HG03565 (cell line): ENCODE measurements around the gene ARHGAP6.
"Not testable (repeated sequence)": the region's sequence is repeated elsewhere in the genome, so short reads cannot be mapped to it uniquely, and the experiment has no call there.

Experiments
- ATAC-seq: cut with Tn5 transposase; IDR thresholded peaks from one replicate; pipeline ENCODE4 v1.9.1; 2021; ENCODE audit warnings: mild to moderate bottlenecking, moderate library complexity; ENCODE audit not compliant: unreplicated experiment

The ARHGAP6 gene

DNA sequence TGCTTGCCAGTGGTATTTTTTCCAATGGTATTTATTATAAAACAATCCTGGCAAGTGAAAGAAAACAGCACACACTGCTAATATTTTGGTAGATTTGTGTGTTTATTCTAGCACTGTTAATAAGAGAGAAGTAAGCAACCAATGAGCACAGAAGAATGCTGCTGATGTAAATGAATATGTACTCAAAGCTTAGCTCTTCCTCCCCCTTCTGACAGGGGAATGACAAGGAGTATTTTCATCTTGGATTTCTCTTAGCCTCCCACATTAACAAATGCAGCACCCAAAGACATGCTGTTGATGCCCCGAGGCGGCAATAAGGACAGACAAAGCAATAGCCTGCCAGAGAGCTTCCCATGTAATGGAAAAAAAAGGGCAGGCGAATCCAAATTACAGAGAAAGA lies 18.6 kb downstream of the ARHGAP6 start:
- no peak for ATAC-seq

DNA sequence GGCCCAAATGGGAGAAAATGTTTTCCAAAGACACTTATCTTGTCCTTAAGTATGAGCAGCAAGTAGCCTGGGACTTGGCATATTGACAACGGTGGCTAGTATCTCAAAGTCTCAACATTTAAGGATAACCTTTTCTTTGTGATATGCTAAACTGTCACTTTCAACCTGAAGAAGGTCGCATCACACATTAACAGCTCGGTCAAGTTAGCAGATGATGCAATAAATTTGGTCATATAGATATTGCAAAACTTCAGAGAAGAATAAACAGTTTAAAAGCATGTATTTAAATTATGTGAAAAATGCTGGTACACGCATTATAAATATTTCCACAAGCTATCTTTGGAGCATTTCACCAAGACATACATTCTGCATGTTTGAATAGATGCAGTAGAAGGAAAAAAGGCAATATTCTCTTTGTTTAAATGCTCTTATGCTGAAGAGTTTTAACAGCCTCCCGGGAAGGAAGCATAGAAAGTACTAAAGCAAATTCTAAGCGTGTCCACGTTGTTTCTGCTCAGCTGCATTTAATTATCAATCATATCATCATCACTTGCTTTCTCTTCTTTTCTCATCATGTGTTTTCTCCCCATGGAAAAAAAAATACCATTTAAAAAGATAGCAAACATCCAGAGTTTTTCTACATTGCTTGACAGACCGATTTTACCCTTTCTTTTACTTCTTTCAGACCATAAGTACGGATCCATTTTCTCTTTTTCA lies 24.2 kb downstream of the ARHGAP6 start:
- ATAC-seq = no peak

DNA sequence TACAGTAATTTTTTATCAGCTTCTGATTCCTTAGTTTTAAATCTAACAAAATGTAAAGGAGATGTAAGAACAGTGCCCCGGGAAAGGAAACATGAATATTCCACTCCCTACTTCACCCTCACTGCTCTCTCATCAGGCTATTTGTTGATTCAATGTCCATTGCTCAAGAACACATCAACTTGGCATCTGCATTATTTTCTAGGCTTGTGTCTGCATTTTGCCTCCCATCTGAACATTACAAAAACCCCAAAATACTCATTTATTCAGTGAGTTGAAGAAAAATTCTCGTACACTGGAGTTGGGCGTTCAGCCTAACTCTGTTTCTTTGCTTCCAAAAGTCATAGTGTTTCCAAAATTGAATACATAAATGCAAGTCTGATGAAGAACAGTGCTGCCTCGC lies 25.6 kb downstream of the ARHGAP6 start:
- ATAC-seq = no peak

DNA sequence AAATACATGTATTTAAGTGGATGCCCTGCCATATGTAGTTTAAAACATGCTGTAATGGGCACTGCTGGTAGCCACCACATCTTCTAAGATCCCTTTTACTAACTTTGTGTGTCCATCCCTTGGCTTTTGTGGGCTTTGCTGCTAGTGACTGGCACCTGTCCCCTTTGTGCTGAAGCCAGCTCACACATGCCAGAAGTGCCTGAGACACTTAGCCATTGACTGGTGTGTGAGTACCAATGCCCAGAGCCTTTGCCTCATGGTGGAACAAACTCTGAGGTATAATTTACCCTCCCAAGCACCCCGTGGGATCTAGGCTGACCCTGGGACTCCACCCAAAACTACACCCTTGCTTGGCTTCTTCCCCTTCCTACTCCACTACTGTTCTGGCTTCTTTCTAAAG lies 33.0 kb downstream of the ARHGAP6 start:
- ATAC-seq = no peak

DNA sequence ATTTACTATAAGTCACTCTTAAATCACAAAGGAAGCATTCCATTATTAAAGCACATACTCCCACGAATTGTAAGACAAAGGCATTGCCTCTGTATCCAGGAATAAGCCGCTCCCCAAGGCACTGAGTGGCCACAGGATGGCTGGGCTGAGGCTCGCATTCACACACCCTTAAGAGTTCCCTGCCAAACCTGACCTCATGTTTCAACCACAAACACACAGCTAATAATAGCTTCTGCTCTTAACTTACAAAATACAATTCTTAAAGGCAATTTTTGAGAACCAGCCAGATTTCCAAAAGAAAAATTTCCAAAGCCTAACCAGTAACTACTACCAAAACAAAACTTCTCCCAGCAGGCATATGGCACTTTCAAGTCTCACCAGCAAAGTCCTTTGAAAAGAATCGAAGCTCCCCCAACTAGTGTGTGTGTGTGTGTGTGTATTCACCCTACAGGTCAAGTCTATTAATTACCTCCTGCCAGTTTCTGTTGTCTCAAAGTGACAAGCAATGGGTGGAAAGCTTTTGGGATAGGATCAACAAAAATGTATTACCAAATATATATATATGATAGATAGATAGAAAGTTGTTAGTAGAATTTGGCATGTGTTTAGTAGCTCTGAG lies 36.0 kb downstream of the ARHGAP6 start:
- ATAC-seq = peak; percentile 54

DNA sequence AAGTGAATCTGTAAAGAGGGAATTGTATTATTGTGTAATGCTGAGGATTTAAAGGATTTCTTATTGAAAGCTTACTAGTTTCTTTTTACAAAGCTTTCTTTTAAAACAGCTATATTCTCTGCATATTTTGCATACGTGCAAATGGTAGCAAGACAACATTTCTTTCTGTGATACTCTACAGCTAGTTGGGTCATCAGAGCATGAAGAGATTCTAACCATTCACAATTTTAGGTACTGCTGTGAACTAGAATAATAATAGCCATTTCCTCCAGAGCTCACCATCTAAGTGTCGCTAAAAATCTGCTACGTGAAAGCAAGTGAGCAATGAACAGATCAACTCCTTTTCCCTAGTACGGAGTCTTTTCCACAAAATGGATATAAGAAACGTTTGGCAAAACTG lies 37.3 kb downstream of the ARHGAP6 start:
- no peak for ATAC-seq

DNA sequence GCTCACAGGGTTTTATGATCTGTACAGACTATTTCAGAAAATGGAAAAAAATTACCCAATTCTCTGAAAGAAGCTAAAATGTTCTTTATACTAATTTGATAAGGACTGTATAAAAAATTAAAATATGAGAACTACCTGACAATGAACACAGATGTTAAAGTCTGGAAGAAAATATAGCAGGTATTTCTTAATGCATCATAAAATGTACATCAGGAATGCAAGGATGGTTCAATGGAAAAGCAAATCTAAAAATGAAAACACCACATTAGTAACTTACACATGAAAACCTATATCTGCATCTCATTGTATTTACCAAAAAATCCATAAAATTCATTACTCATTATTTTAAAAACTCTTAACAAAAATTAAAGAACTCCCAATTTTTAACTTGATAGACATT lies 39.4 kb downstream of the ARHGAP6 start:
- no peak for ATAC-seq

DNA sequence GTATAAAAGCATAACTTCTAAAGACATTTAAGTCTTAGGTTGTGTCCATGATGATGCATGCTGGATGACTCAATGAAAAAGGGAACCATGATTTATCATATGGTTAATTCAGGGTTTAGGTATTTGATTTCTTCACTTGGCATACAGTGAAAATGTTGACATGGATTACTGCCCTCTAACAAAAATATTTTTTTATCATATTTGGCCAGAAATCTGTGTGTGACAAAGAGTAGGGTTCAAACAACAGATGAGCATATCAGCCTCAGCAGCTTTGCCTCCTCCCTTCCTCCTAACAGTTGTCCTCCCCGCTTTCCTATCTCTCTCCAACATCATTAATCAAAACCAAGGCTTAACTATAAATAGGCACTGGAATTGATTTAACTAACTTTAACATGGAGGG lies 46.3 kb downstream of the ARHGAP6 start:
- no peak for ATAC-seq

DNA sequence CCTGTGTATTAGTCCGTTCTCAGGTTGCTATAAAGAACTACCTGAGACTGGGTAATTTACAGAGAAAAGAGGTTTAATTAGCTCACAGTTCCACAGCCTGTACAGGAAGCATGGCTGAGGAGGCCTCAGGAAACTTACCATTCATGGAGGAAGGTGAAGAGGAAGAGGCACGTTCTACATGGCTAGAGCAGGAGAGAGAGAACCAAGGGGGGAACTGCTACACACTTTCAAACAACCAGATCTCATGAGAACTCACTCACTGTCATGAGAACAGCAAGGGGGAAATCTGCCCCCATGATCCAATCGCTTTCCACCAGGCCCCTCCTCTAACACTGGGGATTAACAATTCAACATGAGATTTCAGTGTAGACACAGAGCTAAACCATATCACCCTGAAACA lies 51.5 kb downstream of the ARHGAP6 start:
- not testable (repeated sequence) for ATAC-seq

DNA sequence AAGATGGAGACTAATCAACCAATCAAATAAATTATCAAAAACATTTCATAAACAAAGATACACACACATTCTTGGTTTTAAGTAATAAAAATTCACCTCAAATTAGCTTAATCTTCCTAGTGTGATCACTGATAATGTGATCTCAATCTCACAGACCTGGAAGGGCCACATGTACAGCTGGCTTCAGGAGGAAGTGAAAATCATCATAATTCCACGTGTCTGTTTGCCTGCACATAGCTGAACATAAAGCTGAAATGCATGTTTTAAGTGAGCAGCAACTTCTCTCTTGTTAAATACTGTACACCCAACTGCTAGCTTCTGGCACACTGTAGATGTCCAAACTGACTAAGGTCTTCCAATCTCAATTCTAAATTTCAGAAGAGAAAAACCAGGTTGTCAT lies 53.8 kb downstream of the ARHGAP6 start:
- no peak for ATAC-seq

DNA sequence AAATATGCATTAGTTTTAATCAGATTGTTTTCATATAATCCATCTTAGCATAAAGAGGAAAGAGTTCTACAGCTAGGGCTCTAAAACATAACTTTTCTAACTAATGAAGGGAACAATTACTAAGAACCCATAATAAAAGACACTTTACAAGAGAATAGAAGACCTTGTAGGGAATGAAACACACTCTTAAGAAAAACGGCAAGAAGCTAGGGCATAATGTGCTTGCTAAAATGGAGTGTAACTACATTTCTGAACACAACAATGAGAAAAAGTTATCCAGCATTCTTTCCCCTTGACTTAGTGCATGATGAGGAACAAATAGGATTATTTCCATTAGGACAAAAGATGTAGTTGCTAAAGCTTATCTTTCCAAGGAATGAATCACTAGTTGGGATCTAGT lies 54.6 kb downstream of the ARHGAP6 start:
- no peak for ATAC-seq

DNA sequence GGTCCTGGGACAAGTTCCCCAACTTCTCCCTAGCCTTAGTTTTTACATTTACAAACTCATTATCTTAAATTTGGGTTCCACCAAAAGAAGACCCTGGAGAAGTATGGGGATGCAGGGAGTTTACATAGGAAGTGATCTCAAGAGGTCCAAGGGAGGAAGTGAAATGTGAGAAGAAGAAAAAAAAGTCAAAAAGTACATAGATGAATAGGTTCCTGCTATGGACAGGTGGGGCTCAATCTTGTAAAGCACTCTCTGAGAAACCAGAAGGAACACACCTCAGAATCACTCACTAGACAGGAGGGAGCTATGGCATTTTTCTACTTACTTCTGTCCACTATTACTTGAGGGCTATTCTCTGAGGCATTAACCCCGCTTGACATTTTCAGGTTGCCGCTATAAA lies 56.6 kb downstream of the ARHGAP6 start:
- no peak for ATAC-seq

DNA sequence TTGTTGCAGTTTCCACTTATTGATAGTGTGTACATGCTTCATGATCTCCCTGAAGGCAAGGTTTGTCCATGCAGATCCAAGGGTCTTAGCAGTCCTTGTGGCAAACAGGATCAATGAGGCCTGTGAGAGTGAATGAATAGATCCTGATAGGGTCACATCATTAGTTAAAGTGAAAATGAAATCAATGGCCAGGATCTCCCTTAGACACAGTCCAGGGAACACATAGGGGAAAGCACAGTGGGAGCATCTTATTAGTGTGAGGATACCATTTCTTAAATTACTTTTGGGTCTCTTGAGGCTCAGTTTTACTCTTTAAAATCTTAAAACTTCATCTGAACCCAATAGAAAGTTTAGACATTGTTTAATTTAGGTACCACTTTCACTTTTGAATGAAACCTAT lies 59.3 kb downstream of the ARHGAP6 start:
- no peak for ATAC-seq

DNA sequence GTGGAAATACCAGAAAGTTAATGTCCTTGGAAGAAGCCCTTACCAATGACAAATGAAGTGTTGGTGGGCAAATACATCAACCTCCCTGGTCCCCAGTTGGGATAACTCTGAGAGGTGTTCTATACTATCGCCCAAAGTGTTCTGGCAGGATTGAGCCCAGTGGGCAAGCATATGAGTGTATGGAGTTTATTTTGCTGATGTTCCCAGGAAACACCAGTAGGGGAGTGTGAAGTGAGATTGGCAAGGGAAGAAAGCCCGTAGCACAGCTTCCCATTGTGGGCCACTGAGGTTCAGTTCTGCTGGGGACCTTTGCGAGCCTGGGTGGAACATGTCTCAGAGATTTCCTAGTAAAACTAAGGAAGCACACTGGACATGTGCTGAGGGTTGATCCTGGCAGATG lies 65.1 kb downstream of the ARHGAP6 start:
- no peak for ATAC-seq

DNA sequence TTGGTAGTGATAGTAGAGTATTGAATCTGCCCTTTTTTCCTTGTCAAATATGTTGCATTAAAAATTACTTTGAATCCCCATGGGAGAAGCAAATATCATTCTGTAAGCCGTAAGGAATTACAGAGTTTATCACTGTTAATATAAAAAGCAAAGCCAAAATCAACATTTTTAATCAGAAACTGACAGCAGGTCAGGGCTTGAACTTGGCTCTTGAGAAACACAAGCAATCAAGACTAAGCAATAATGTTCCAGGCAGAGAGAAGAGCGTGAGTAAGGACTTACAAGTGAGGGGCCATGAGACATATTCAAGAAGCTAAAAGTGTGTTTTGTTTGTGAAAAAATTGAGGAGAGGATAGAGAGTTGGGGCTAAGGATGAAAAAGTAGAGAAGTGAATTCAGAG lies 68.2 kb downstream of the ARHGAP6 start:
- ATAC-seq = no peak

DNA sequence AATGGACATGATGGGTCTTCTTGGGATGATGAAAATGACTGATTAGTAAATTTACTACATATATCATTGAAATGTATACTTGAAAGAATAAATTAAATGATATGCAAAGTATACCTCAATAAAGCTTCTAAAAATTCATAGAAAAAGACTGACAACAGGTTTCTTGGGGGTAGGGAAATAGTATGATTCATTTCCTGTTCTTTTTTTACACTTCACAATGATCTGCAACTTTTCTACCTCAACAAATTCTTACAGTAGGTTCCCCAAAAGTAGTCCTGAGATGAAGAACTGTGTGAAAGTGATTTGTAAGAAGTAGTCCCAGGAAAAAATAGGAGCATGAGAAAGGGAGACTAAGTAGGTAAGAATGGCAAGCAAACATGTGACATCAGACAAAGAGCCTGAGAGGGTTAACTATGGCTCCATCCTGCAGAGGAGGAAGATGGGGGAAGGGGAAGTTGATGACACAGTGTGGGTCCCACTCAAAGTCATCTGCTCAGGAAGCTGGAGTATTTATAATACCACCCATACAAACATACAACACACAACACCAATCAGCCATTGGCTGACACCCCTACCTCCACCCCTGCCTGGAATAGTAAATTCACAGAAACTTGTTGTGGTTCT lies 73.9 kb downstream of the ARHGAP6 start:
- no peak for ATAC-seq

DNA sequence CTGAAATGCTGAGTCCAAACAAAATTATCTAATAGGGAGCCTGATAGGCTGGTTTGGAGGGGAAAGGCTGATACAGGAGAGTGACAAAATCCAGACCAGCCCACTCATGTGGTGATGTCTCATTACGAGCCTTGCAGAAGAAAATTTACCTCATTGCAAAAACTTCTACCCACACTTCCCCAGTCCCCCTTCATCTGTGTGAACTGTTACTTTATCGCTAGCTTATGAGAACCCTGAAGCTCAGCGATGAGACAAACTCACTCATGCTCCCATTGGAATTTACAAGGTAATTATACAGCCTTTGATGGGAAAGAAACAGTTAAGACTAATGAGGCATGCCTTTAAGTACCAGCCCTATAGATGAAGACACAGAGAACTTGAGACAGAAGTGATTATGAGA lies 76.1 kb downstream of the ARHGAP6 start:
- ATAC-seq = no peak

DNA sequence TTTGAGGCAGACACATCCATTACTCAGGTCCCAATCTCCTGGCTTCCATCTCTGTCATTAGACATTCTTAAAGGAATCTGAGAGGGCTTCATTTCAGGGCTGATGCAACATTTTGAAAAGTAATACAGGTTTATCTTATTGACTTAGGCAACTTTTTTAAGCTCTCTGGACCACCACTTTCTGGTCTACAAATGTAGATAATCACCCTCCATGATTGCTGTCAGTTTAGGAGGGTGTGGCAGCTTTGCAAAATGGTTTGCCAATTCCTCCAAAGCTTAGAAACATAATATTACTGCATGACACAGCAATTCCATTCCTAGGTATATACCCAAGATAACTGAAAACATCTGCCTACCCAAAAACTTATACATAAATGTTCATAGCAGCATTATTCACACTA lies 77.6 kb downstream of the ARHGAP6 start:
- ATAC-seq = no peak

DNA sequence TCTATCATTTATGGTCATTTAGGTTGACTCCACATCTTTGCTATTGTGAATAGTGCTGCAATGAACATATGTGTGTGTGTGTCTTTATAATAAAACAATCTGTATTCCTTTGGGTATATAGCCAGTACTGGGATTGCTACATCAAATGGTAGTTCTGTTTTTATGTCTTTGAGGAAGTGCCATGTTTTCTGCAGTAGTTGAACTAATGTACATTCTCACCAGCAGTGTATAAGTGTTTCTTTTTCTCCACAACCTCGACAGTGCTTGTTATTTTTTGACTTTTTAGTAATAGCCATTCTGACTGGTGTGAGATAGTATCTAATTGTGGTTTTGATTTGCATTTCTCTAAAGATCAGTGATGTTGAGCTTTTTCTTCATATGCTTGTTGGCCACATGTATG lies 80.5 kb downstream of the ARHGAP6 start:
- ATAC-seq = no peak

DNA sequence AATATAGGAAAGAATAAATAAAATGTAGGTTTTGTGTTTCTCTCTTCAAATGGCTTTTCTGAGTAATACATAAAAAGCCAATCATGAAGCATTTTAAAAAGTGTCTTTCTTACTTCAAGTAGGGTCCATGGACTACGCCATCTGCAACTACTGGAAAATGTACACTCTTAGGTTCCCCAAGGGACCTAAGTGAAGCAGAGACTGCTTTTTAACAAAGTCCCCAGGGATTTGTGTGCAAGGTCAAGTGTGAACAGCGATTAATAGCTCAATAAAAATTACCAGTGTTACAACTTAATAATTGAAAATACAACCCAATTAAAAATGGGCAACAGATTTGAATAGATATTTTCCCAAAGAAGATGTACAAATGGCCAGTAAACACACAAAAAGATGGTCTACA lies 84.9 kb downstream of the ARHGAP6 start:
- ATAC-seq = no peak

DNA sequence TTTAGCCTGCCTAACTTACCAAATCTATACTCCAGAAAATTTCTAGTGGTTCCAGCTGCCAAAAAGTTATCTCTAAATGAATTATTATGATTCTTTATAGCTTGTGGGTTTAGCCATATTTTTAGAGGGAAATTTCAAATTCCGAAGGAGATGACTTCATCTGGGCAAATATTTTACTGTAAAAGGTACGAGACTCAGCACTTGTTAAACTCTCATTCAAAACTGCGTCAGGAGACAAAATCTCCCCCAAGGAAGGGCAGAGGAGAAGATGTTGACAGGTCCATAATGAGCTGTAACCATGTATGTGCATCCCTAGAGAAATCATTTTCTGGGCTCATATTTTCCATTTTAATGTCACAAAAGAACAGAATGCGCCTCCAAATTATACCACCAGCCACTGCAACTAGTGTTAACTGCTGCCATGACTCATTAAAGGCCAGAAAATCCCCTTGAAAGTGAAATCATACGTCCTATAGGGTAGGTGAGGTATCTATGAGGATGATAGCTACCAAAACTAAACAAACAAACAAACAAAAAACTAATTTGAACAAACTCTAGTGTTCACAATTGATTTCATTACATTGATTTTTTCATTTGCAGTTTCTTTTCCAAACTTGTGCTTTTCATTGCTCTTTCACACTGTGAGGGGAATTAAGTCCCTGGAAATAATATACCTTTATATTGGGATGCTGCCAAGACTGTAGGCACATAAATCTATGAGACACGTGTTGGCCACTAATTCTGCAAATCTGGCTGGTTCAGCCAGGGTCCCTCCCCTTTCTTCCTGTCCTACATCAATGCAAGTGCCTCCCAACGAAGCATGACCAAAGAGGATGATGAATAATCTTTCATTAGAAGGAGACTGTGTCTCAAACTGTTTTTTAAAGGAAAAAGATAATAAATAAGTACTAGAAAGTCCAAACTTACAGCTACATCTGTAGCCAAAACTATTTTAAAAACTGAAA lies 85.8 kb downstream of the ARHGAP6 start:
- ATAC-seq = no peak
